ENCODE results near the gene DUSP22.
A peak's percentile ranks its signal among the peaks of the same experiment; 100 is the strongest.
"Not testable (repeated sequence)": the region's sequence is repeated elsewhere in the genome, so short reads cannot be mapped to it uniquely, and the experiment has no call there.

The DUSP22 gene

DNA sequence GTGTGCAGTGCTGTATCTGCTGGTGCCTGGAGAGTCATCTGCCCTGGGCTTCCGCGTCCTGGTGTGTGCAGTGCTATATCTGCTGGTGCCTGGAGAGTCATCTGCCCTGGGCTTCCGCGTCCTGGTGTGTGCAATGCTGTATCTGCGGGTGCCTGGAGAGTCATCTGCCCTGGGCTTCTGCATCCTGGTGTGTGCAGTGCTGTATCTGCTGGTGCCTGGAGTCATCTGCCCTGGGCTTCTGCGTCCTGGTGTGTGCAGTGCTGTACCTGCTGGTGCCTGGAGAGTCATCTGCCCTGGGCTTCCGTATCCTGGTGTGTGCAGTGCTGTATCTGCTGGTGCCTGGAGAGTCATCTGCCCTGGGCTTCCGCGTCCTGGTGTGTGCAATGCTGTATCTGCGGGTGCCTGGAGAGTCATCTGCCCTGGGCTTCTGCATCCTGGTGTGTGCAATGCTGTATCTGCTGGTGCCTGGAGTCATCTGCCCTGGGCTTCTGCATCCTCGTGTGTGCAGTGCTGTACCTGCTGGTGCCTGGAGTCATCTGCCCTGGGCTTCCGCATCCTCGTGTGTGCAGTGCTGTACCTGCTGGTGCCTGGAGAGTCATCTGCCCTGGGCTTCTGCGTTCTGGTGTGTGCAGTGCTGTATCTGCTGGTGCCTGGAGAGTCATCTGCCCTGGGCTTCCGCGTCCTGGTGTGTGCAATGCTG lies 33.0 kb downstream of the DUSP22 start:
- not testable (repeated sequence) for DNase-seq

- DNase-seq, result not testable (repeated sequence)
Measured at GRCh38 chr6:326066-326465, 33.8 kb downstream of the DUSP22 start.

DNA sequence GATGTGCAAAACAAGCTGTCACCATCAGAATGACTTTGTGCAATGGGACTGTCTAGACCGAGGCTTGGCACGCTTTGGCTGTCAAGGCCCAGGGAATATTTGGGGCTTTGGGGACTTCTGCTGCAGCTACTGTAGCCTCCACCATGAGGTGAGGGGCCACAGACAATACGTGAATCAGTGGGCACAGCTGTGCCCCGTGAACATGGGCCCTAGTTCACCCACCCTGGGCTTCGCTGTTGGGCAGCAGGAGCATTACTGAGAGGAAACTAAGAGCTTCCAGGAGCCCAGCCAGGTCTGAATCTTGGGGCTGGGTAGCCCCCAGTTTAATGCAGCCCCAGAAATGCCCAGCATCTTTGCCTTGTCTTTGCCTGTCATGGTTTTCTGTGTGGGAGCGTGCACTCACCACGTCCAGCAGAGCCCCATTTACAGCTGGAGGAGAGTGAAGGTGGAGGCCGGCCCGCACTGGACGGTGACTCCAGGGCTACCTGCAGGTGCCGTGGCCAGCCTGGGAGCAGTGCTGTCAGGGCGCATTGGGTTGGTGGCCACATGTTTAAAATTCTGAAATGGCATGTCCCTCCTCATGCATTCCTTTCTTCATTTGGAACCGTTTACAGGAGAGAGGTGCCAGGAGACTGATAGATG lies 34.7 kb downstream of the DUSP22 start:
- no peak for DNase-seq

GRCh38 chr6:327538-328116 lies 35.3 kb downstream of the DUSP22 start:
- peak; percentile 36 for DNase-seq

GRCh38 chr6:328136-328670 lies 35.9 kb downstream of the DUSP22 start:
- DNase-seq, result peak; percentile 90

- no peak for DNase-seq
Measured at GRCh38 chr6:328924-329323, 36.6 kb downstream of the DUSP22 start.

- peak; percentile 46 for DNase-seq
Measured at GRCh38 chr6:329888-330691, 37.8 kb downstream of the DUSP22 start.

DNA sequence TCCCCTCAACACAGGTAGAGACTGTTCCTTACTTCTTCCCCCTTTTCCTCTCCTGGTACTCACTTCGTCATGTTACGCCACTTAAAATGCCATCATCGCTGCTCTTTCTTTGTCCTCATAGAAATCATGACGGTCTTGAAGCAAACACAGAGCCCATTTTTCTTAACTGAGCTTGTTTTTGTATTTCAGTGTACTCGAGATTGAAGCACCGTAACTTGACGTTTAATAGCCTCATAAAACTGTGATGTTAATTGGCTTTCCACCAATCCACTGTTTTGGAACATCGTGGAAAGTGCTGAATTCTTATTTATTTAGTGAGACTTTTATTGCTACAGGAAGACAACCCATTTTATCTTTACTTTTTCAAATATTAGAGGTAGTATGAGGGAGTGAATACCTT lies 38.7 kb downstream of the DUSP22 start:
- DNase-seq, result no peak

DNA sequence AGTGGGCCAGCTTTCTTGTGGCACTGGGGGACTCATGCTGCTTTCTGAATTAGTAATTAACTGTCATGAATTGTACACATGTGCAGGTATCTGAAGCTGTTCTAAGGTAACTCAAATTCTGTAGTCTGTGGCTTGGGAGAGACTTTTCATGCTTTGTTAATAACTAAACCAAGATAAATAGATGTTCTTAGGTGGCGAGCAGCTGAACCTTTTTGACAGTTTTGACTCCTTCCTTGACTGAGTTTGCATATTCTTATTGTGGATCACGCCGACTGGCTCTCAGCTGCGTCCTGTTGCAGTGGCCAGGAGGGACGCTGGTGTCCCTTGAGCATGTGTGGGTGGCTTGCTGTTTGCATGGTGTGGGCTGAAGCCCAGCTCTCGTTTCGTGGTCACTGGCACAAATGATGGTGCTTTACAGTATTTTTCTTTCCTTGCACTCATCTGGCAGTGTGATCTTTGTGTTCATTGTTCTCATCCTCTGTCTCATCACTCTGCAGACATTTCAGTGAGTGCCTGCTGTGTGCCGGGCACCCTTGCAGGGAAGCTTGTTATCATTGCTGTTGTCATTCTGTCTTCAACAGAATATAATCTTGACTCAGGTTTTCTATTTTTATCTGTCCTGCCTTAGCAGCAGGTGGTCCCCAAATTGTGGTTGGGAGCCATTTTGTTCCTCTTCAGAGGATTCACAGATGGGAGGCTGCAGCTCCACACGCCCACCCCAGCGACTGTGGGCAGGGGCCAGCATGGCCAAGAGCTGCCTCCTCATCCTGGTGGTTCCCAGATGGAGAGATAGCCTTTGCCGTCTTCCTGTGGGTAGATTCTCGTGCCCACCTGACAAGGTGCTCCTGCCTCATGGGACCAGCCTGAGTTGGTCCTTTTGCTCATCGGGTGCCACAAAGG lies 39.6 kb downstream of the DUSP22 start:
- no peak for DNase-seq

DNA sequence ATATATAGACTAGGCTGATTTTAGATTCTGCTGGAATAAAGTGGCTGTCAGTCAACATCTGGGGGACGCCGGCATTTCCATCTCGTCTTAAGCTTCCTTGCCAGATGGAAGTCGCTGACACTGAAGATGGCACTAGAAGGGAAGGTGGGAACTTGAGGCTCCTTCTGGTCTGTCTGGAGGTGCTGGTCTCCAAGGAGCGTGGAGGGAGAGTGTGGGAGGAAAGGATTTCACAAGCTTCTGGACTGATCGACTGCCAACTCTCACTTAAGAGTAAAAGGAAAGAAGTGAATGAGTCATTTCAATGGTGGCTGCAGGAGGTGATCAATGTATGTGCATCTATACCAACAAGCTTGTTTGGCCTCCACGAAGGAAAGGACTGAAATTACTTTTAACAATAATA lies 40.4 kb downstream of the DUSP22 start:
- DNase-seq, result no peak

- no peak for DNase-seq
Measured at GRCh38 chr6:333379-334002, 41.2 kb downstream of the DUSP22 start.

GRCh38 chr6:334536-335510 lies 42.5 kb downstream of the DUSP22 start:
- no peak for DNase-seq

DNA sequence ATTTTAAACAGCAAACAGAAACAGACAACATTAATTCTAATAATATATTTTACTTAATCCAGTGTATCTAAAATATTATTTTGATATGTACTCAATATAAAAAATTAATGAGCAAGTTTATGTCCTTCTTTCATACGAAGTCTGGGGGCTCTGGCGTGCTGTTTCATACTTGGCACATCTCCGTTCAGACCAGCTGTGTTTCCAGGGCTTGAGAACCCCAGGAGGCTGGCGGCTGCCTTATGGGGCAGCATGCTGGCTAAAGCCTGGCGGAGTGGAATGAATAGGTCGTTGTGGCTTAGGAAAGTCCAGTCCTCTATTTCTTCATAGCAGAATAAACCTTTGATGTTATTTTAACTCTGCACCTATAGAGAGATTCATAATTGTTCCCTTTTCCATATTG lies 43.3 kb downstream of the DUSP22 start:
- DNase-seq, result no peak

DNA sequence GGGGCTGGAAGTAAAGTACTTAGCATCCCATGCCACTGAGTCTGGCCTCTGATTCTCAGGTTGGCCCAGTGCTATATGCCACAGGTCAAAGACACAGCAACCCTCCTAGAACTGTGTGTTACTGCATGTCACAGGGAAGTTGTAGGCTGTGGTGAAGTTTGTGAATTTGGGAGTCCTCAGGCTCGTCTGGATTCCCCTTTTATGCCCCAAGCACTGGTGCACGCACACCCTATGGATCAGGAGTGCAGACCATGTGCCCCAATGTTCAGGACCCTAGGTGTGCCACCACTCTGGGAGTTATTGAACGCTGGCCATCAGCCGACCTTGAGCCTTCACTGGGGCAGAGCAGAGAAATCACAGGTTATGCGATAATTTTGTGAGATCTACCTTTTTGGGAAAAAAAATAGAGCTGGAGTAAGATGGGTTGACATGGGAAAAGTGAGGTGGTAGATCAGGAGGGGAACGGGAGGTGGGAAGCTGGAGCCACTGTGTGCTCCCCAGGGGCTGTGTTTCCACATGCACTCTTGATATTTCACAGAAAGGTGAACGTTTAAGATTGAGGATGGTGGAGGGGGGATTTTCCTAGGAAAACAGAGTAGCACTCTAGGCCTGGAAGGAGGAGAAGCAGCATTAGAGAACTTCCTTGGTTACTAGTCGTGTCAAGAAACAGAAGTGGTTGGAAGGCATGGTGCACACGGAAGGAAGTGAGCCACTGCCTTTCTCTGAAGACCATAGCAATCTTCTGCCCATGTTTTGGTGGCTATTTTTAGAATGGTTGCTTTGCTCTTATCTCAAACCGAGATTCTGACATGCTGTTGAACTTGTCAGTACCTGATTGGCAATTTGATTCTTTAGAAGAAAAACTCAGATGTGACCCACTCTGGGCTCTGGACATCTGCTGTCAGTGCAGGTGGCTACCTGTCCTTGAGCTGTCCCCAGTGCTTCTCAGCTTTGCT lies 44.1 kb downstream of the DUSP22 start:
- no peak for DNase-seq

GRCh38 chr6:337805-338368 lies 45.6 kb downstream of the DUSP22 start:
- no peak for DNase-seq

GRCh38 chr6:338815-339262 lies 46.6 kb downstream of the DUSP22 start:
- DNase-seq, result no peak

- no peak for DNase-seq
Measured at GRCh38 chr6:339480-339879, 47.2 kb downstream of the DUSP22 start.

- no peak for DNase-seq
Measured at GRCh38 chr6:340186-340955, 48.1 kb downstream of the DUSP22 start.

Measured in fibroblast of skin of scalp (primary cell).